GM18873 (cell line): ENCODE results near the gene FOXL2.

Experiments
- ATAC-seq: cut with Tn5 transposase; IDR thresholded peaks from one replicate; pipeline ENCODE4 v1.9.1; 2021; ENCODE audit warnings: mild to moderate bottlenecking, moderate library complexity, moderate number of reproducible peaks; ENCODE audit not compliant: unreplicated experiment, low FRiP score

The FOXL2 gene

DNA sequence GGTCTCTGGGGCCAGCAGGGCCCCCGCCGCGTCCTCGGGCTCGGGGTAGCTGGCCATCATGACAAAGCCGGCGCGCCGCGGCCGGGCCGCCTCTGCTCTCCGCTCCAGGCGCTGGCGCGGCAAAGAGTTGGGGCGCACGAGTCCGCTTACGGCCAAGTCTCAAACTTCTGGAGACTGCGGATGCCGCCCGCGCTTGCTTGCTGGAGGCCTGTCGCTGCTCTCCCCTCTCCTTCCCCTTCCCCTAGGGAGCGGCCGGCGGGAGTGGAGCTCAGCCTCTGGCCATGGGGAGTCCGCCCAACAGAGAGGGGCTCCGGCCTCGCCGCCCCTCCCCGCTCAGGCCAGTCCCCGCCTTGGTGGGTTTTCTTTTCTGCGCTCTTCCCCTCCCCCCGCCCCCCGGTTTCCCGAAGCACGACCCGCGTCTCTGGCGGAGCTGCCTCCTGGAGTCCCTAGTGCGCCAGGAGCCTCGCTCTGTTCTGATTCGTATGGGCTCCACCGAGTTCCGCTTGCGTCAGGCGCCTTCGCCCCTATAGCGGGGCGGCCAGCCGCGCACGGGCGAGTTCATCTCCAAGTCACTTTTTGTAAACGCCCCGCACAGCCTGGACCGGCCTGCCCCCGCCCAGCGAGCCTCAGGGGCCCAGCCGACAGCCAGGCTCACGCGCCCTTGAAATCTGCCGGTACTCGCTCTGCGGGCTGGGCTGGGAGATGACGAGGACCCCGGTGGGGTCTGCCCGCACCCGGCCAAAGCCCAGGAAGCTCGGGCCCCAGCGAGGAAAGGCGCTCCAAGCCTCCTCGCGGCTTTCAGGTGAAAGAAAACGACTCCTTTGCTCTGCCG lies at the start of gene FOXL2, which contains the start of gene FOXL2NB:
Gene FOXL2, minus strand, starts transcription at position 475 of the 832 bp plus-strand sequence. Its CDS starts 415 bp downstream, at position 60.
Gene FOXL2NB, plus strand, starts transcription at position 555 of the 832 bp plus-strand sequence. Its CDS starts 148 bp downstream, at position 703.
- ATAC-seq, result no peak

GRCh38 chr3:138995706-138996105 lies 48.8 kb upstream of the FOXL2 start:
- ATAC-seq, result no peak

DNA sequence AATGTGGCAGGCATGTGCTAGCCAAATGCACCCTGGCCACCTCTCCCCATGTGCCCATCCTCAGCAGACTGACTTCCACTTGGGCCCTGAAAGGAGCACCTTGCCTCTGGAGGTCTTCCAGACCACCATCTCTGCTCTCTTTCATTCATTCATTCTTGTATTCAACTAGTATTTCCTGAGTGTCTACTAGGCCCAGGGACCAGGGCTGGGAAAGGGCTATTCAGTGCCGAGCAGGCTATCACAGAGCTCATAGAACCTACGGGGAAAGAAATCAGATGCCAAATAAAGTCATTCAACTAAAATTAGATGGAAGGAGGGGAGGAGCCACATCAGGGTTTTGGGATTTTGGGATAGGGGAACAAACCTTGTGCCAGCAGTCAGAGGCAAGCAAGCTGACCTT lies 40.2 kb upstream of the FOXL2 start:
- no peak for ATAC-seq

GRCh38 chr3:138985932-138986331 lies 39.0 kb upstream of the FOXL2 start:
- no peak for ATAC-seq

GRCh38 chr3:138984816-138985215 lies 37.9 kb upstream of the FOXL2 start:
- ATAC-seq, result no peak

DNA sequence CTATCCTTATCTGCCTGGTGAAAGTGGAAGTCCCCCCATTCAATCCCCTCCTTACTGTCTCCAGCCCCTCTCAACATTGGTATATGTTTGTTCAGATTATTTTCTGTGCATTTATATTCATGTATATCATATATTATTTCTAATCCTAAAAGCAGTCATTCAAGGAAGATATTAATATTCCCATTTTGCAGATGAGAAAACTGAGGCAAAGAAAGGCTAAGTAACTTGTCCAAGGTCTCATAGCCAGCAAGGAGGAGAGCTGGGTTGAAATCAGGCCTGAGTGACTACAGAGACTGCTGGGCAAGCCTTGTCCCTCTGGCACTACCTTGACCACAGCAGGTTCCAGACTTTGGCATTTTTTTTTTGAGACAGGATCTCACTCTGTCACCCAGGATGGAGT lies 29.1 kb upstream of the FOXL2 start:
- ATAC-seq, result no peak

GRCh38 chr3:138975351-138975750 lies 28.4 kb upstream of the FOXL2 start:
- ATAC-seq, result no peak

- no peak for ATAC-seq
Measured at GRCh38 chr3:138974462-138974861, 27.5 kb upstream of the FOXL2 start.

DNA sequence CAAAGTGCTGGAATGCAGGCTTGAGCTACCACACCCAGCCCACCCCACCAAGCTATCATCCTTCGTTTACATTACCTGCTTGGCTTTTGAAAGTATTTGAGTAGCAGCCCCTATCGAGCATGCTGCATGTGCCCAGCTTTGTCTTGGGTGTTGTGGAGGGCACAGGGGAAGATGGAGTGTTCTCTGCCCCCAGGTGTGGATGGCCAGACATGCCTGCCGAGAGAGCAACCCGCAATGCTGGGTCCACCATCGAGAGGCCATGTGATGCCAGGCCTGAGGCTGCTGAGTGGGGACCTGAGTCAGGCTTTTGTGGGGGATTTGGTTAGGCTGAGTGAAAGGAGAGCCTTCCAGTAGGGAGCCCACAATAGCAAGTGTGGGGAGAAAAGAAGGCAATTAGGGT lies 26.0 kb upstream of the FOXL2 start:
- no peak for ATAC-seq

DNA sequence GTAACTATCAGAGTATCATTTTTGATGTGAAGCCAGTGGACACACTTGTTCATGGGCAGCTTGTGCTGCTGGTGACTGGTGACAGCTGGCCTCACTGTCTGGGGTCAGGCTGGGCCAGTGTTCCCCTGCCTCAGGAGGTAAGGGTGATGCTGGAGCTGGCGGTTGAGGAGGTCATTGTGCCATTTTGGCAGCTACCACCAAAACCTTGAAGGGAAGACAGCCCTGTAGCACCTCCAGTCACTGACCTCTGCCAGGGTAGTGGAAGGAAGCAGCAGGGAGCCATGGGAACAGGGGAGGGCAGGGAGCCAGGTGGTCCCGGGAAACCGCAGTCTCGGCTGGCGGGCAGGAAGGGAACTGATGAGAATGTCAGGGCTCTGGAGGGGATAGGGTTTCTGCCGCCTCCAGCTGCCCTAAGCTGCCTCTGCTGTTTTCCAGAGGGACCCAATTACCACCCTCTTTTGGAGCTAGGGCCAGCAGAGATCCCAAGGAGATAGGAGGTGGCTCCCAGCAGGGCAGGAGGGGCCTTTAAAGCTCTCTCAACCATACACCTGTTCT lies 24.9 kb upstream of the FOXL2 start:
- no peak for ATAC-seq

DNA sequence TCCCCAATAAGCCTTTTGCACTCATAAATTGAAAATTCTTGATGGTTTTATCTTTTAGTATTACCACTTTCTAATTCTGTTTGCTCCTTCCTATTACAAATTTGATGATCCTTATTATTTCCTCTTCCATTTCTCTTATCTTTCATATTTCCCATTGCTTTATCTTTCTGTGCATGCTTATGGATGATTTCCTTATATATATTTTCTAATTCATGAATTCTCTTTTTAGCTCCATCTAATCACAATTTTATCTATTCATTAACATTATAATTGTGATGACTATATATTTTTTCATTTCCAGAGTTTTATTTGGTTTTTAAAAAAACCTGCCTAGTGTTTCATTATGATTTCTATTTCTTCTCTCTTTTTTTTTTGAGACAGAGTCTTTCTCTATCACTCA lies 18.0 kb upstream of the FOXL2 start:
- no peak for ATAC-seq

DNA sequence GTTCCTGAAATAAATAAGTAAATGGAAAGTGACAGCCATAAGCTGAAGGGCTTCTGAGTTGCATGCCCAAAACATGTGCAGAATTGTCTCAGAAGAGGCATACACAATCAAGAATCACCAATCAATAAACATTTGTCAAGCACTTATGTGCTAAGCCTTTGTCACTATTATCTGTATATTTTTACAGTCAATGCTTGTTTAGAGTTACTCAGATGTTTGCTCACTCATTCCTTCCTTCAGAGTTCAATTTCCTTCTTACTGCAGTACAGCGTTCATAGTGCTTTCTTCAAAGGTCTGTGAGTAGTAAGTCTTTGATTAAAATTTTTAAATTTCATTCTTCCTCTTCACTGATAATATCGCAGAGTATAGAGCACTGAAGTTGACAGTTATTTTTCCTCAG lies 17.3 kb upstream of the FOXL2 start:
- no peak for ATAC-seq

DNA sequence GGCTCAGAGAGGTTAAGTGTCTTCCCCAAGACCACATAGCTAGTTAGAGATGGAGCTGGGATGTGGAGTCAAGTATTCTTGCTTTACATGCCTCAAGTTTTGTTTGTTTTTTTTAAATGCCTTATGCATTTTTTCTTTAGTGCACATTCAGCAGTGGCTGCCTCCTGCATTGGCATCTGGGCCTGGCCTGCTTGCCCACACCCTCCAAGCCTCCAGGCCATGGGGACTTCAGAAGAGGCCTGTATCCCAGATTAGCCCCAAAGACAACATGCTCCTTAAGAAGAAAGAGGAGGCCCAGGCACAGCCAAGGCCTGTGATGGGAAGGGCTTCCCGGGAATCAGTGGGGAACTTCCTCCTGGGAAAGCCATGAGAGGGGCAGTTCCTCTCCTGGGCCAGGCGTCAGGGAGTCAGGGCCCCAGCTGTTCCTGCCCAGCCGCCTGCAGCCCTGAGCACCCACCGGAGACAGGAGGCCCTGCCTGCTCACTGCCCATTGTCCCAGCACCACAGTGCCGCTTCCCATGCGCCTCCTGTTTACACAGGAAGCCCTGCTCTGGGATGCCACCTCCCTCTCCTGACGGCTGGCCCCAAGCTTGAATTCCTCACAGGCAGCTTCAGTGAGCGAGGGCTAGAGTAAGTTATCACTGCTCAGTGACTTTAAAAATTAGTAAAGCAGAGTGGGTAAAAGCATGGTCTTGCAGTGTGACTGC lies 16.1 kb upstream of the FOXL2 start:
- no peak for ATAC-seq

- ATAC-seq, result no peak
Measured at GRCh38 chr3:138960417-138960852, 13.5 kb upstream of the FOXL2 start.

GRCh38 chr3:138950701-138951100 lies 3.8 kb upstream of the FOXL2 start:
- no peak for ATAC-seq

- no peak for ATAC-seq
Measured at GRCh38 chr3:138950006-138950644, 3.2 kb upstream of the FOXL2 start.

DNA sequence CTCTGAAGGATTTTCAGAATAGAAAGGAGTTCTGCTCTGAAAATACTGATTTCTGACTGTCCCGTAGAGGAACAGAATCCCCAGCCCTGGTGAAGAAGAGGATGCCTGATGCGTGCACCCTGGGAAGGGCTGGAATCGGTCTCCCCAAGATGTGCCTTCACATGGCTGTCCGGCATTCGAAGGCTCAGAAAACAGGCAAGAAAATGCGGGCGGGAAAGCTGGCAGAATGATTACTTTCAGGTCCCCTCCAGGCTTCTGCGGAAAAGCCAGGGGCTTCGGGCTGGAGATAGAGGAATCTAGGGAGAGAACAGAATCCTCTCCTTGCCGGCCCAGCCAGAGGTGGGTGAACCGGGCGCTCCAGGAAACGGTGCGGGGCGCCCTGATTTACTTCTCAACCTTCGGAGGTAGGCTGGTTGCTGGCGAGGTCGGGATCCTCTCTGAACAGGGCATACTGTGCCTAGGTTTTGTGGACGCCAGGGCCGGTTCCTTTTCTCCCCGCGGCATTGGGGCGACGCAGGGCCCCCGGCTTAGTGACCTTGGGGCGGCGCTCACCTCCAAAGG lies 2.6 kb upstream of the FOXL2 start:
- no peak for ATAC-seq

DNA sequence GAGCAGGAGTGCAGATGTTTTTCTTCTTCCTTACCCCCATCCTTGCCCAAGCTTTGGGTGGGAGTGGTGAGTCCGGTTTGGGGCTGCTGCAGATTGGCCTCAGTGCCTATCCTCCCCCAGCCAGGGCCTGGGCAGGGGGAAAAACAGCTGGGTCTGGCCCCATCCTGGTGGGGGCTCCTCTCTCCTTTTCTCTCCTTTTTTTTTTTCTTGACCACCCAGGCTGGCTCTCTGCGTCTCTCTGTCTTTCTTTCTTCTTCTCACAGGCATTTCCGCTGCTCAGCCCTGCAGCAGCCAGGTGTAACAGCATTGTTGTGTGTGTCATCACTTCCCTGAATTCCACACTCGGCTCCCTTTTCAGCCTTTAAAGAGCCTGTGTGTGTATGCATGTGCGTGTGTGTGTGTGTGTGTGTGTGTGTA lies 2.1 kb upstream of the FOXL2 start:
- no peak for ATAC-seq

DNA sequence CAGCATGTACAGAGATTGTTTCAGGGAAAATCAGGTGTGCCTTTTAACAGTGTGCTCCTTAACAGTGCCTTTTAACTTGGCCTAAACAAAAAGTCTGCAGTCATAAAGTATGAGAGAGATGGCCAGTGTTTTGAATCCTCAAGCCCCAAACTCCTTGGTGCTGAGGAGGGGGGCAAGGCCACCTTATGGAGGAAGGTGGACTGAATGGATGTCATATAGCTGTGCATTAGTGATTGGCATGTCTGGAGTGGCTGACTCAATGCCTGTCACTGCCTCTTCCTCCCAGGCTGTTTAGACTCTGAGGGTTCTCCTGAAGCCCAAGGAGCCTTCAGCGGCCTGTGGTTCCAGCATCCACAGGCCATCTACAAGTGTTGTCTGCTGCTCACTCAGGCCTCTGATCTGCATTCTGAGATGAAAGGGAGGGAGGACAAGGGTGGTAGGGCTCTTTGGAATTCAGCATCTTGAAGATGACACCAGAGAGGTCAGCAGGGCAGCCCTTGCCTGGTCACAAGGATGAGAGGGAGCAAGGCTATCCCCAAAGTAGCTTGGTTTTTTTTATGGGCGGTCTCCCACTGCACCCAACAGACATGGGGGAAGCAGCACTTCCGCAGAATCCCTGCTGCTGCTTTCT lies 1.5 kb upstream of the FOXL2 start:
- no peak for ATAC-seq

DNA sequence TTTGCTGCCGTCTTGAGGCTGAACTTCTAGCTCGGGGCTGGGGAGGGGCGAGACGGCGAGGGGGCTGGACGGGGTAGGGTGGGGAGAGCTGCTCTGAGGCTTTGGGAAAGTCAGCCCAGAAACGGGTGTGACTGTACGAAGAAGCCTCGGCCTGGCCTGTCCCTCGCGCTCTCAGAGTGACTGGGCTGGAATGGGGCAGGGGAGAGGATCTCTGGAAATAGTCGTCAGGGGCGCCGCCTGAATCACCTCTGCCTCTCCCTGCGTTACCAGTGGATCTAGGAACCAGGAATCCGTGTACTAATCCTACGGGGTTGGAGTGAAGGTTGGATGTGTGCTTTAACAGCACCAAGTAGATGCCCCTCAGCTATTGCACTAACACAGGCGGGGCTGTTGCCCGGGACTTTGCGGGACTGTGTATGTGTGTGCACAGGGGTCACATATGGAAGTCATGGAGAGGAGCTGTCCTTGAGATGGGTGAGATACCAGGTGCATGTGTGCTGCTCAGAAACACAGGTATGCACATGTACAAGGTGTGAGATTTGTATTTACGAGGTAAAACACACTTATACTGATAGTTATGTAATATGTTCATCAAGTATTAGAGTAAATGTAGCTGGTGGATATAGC lies 671 bp upstream of the FOXL2 start:
- ATAC-seq, result no peak
